ENCODE data around the gene CCL4L2.
"Not testable (repeated sequence)": the region's sequence is repeated elsewhere in the genome, so short reads cannot be mapped to it uniquely, and the experiment has no call there.

Gene CCL4L2

GRCh38 chr17:36242046-36242445 is 31.2 kb downstream of the CCL4L2 start:
- H3K9ac ChIP-seq (ENCODE audit: low read depth, low read length); H3K4me1 ChIP-seq (ENCODE audit: insufficient read depth, low read length); H3K9me3 ChIP-seq (ENCODE audit: control insufficient read depth, insufficient read depth, low read length); H3K36me3 ChIP-seq (ENCODE audit: insufficient read depth, low read length): not testable (repeated sequence)

Measured in ES-I3 (cell line).